NOMO-1 treated with dmso at 0.1 percent for 144 hours (cell line): ENCODE data around the gene PADI4.
"Not testable (repeated sequence)": the region's sequence is repeated elsewhere in the genome, so short reads cannot be mapped to it uniquely, and the experiment has no call there.

Source experiments
- DNase-seq: peaks from one replicate; lab custom pipeline; 2025; ENCODE audit not compliant: unreplicated experiment; lab: John Stamatoyannopoulos, UW

Gene PADI4

GRCh38 chr1:17375651-17376050 lies 67.7 kb downstream of the PADI4 start:
- no peak for DNase-seq

- no peak for DNase-seq
Measured at GRCh38 chr1:17377325-17377953, 69.4 kb downstream of the PADI4 start.

- DNase-seq, result no peak
Measured at GRCh38 chr1:17381161-17381560, 73.2 kb downstream of the PADI4 start.

GRCh38 chr1:17392199-17392740 lies 84.3 kb downstream of the PADI4 start:
- DNase-seq, result no peak

- DNase-seq, result peak; percentile 21
Measured at GRCh38 chr1:17393230-17393629, 85.2 kb downstream of the PADI4 start.

GRCh38 chr1:17397910-17398695 lies 90.1 kb downstream of the PADI4 start:
- peak; percentile 7 for DNase-seq

GRCh38 chr1:17400725-17401341 lies 92.8 kb downstream of the PADI4 start:
- no peak for DNase-seq

GRCh38 chr1:17401841-17402240 lies 93.8 kb downstream of the PADI4 start:
- DNase-seq, result no peak

GRCh38 chr1:17403081-17403480 lies 95.1 kb downstream of the PADI4 start:
- DNase-seq, result no peak

GRCh38 chr1:17404034-17404684 lies 96.2 kb downstream of the PADI4 start:
- no peak for DNase-seq

GRCh38 chr1:17404820-17405219 lies 96.8 kb downstream of the PADI4 start:
- no peak for DNase-seq

- peak; percentile 28 for DNase-seq
Measured at GRCh38 chr1:17405898-17406759, 98.1 kb downstream of the PADI4 start.

GRCh38 chr1:17406760-17407475 lies 98.9 kb downstream of the PADI4 start:
- DNase-seq, result not testable (repeated sequence)

GRCh38 chr1:17407786-17408514 lies 100.0 kb downstream of the PADI4 start:
- DNase-seq, result not testable (repeated sequence)

- no peak for DNase-seq
Measured at GRCh38 chr1:17409391-17409811, 101.4 kb downstream of the PADI4 start.

- DNase-seq, result no peak
Measured at GRCh38 chr1:17412093-17412870, 104.3 kb downstream of the PADI4 start.
